Measurements from ENCODE around the gene NAA15. TPM values are rescaled to one million over a fixed set of nuclear protein-coding genes. Genes with fewer than 3 reads are reported as not detected.

Gene NAA15
- total RNA-seq, 1 donor from 2014 or later: 35.8 TPM

GRCh38 chr4:139266208-139266582, 35.1 kb upstream of the NAA15 start:
- DNase-seq (ENCODE audit: low read depth): no peak
- no peak for FAIRE-seq
- no peaks in the 10 kb centered on the region for H3K36me3 ChIP-seq (ENCODE audit: control insufficient read depth, insufficient read depth, low read length)
- no peaks in the 10 kb centered on the region for H3K27me3 ChIP-seq (ENCODE audit: control insufficient read depth, insufficient read depth, low read length)
- no peak for TF ChIP-seq CTCF (IDR thresholded peaks at IDR 0.05; ENCODE audit: insufficient read depth, low read length, severe bottlenecking)
- no peak overlapping the region for H3K4me3 ChIP-seq (ENCODE audit: low read depth, low read length)

- DNase-seq (ENCODE audit: low read depth) (peak; percentile 34), FAIRE-seq (no peak)
- TF ChIP-seq CTCF (IDR thresholded peaks at IDR 0.05; ENCODE audit: insufficient read depth, low read length, severe bottlenecking): no peak
Measured at GRCh38 chr4:139266583-139267257, 34.6 kb upstream of the NAA15 start.

GRCh38 chr4:139267301-139267700, 34.0 kb upstream of the NAA15 start:
- no peaks in the 10 kb centered on the region for H3K36me3 ChIP-seq (ENCODE audit: control insufficient read depth, insufficient read depth, low read length)
- no peak for FAIRE-seq
- no peaks in the 10 kb centered on the region for H3K27me3 ChIP-seq (ENCODE audit: control insufficient read depth, insufficient read depth, low read length)
- H3K4me3 ChIP-seq (ENCODE audit: low read depth, low read length): no peak overlapping the region
- peak; percentile 43 for DNase-seq (ENCODE audit: low read depth)
- no peak for TF ChIP-seq CTCF (IDR thresholded peaks at IDR 0.05; ENCODE audit: insufficient read depth, low read length, severe bottlenecking)

More at GRCh38 chr4:139266583-139267257, 34.6 kb upstream of the NAA15 start:
- Histone ChIP-seq H3K36me3 (ENCODE audit: control insufficient read depth, insufficient read depth, low read length) (no peaks in the 10 kb centered on the region), H3K4me3 (ENCODE audit: low read depth, low read length) (no peak overlapping the region), H3K27me3 (ENCODE audit: control insufficient read depth, insufficient read depth, low read length) (no peaks in the 10 kb centered on the region)

- no peak for TF ChIP-seq CTCF (IDR thresholded peaks at IDR 0.05; ENCODE audit: insufficient read depth, low read length, severe bottlenecking)
- no peak for FAIRE-seq
Measured at GRCh38 chr4:139273835-139274234, 27.5 kb upstream of the NAA15 start.

GRCh38 chr4:139274790-139275189, 26.5 kb upstream of the NAA15 start:
- DNase-seq (ENCODE audit: low read depth) (no peak), FAIRE-seq (no peak)
- no peak overlapping the region for H3K4me3 ChIP-seq (ENCODE audit: low read depth, low read length)
- H3K27me3 ChIP-seq (ENCODE audit: control insufficient read depth, insufficient read depth, low read length): peaks cover 2% of the 10 kb centered on the region
- no peaks in the 10 kb centered on the region for H3K36me3 ChIP-seq (ENCODE audit: control insufficient read depth, insufficient read depth, low read length)
- no peak for TF ChIP-seq CTCF (IDR thresholded peaks at IDR 0.05; ENCODE audit: insufficient read depth, low read length, severe bottlenecking)

More at GRCh38 chr4:139273835-139274234, 27.5 kb upstream of the NAA15 start:
- Histone ChIP-seq H3K36me3 (ENCODE audit: control insufficient read depth, insufficient read depth, low read length) (no peaks in the 10 kb centered on the region), H3K4me3 (ENCODE audit: low read depth, low read length) (no peak overlapping the region), H3K27me3 (ENCODE audit: control insufficient read depth, insufficient read depth, low read length) (no peaks in the 10 kb centered on the region)
- DNase-seq (ENCODE audit: low read depth): no peak

- Histone ChIP-seq H3K36me3 (ENCODE audit: control insufficient read depth, insufficient read depth, low read length) (no peaks in the 10 kb centered on the region), H3K4me3 (ENCODE audit: low read depth, low read length) (no peak overlapping the region), H3K27me3 (ENCODE audit: control insufficient read depth, insufficient read depth, low read length) (peaks cover 2% of the 10 kb centered on the region)
- FAIRE-seq (no peak), DNase-seq (ENCODE audit: low read depth) (no peak)
- TF ChIP-seq CTCF (IDR thresholded peaks at IDR 0.05; ENCODE audit: insufficient read depth, low read length, severe bottlenecking): no peak
Measured at GRCh38 chr4:139275281-139275735, 26.0 kb upstream of the NAA15 start.

Data from bronchial epithelial cell (primary cell).